ENCODE results near the gene CAD. TPM values are rescaled to one million over a fixed set of nuclear protein-coding genes. Genes with fewer than 3 reads are reported as not detected.

CAD gene
- total and polyA plus RNA-seq, 4 donors, result 6.9 to 29.7 (median 18.2) TPM

- 78 to 83% methylated on average over 3 of the region's 3 CpGs for WGBS, 2 donors
- Histone ChIP-seq H3K4me1 (ENCODE audit: control insufficient read depth in 1 of 2, insufficient read depth in 2 of 2, low read length in 2 of 2) (no peaks in the 10 kb centered on the region), H3K27ac (ENCODE audit: low read depth in 1 of 2, low read length in 2 of 2) (no peak overlapping the region), H3K4me3 (ENCODE audit: low read length in 2 of 2) (no peak overlapping the region), H3K36me3 (ENCODE audit: control insufficient read depth in 1 of 2, insufficient read depth in 2 of 2, low read length in 1 of 2) (no peaks in the 10 kb centered on the region), H3K27me3 (ENCODE audit: control insufficient read depth in 1 of 2, insufficient read depth in 2 of 2, low read length in 1 of 2) (no peaks in the 10 kb centered on the region), H3K9me3 (ENCODE audit: control insufficient read depth, low read length) (no peaks in the 10 kb centered on the region)
- intact Hi-C loops (cut with DNase I), result no loop called here
- DNase-seq (no peak), ATAC-seq (ENCODE audit: low FRiP score) (no peak)
Measured at GRCh38 chr2:27178469-27178868, 38.7 kb upstream of the CAD start.

DNA sequence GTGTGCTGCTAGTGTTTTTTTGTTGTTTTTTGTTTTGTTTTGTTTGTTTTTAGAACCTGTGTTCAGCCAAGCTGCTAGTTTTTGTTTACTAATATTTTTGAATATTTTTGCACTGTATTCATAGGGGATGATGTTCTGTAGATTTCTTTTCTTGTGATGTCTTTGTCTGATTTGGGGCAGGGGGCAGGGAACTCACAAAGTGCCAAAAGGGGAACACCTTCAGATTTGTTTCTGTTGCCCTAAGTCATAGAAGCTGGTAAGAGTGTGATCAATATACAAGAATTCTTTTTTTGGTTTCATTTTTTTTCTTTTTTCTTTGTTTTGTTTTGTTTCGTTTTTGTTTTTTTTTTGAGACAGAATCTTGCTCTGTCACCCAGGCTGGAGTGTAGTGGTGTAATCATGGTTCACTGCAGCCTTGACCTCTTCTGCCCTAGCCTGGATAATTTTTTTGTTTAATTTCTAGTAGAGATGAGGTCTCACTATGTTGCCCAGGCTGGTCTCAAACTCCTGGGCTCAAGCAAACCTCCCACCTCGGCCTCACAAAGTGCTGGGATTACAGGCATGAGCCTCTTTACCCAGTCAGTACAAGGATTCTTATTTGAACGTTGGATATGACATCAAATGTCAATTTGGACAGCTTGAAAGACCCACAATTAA, 37.7 kb upstream of the CAD start:
- Histone ChIP-seq H3K36me3 (ENCODE audit: control insufficient read depth in 1 of 2, insufficient read depth in 2 of 2, low read length in 1 of 2) (no peaks in the 10 kb centered on the region), H3K9me3 (ENCODE audit: control insufficient read depth, low read length) (no peaks in the 10 kb centered on the region), H3K4me3 (ENCODE audit: low read length in 2 of 2) (no peak overlapping the region), H3K4me1 (ENCODE audit: control insufficient read depth in 1 of 2, insufficient read depth in 2 of 2, low read length in 2 of 2) (no peaks in the 10 kb centered on the region), H3K27ac (ENCODE audit: low read depth in 1 of 2, low read length in 2 of 2) (no peak overlapping the region), H3K27me3 (ENCODE audit: control insufficient read depth in 1 of 2, insufficient read depth in 2 of 2, low read length in 1 of 2) (no peaks in the 10 kb centered on the region)
- DNase-seq (no peak), ATAC-seq (ENCODE audit: low FRiP score) (no peak)
- 48 to 55% methylated on average over 3 of the region's 3 CpGs for WGBS, 2 donors
- intact Hi-C loops (cut with DNase I), result no loop called here

DNA sequence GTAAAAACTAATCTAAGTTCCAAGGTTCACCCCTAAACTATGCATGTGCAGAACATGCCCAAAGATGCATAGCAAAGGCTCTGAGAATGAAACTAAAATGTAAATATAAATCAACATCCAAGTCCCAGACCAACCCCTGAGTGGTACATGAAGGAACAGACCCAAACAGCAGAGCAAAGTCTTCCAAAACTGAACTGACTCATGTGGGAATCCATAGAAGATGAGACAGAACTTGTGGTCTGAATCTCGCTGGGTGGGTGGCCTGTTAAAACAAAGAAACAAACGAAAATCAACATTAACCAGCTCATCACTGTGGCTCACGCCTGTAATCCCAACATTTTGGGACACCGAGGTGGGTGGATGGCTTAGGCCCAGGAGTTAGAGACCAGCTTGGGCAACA, 34.8 kb upstream of the CAD start:
- H3K4me1 ChIP-seq (ENCODE audit: control insufficient read depth in 1 of 2, insufficient read depth in 2 of 2, low read length in 2 of 2), result peaks cover 0 to 6% of the 10 kb centered on the region in 2 donors
- no peaks in the 10 kb centered on the region for H3K27me3 ChIP-seq (ENCODE audit: control insufficient read depth in 1 of 2, insufficient read depth in 2 of 2, low read length in 1 of 2)
- H3K36me3 ChIP-seq (ENCODE audit: control insufficient read depth in 1 of 2, insufficient read depth in 2 of 2, low read length in 1 of 2), result no peaks in the 10 kb centered on the region
- H3K9me3 ChIP-seq (ENCODE audit: control insufficient read depth, low read length), result no peaks in the 10 kb centered on the region
- intact Hi-C loops (cut with DNase I), result no loop called here
- WGBS, 2 donors, result 66 to 70% methylated on average over 4 of the region's 4 CpGs
- no peak overlapping the region for H3K4me3 ChIP-seq (ENCODE audit: low read length in 2 of 2)
- ATAC-seq (ENCODE audit: low FRiP score) (no peak), DNase-seq (no peak)
- no peak overlapping the region for H3K27ac ChIP-seq (ENCODE audit: low read depth in 1 of 2, low read length in 2 of 2)

- H3K36me3 ChIP-seq (ENCODE audit: control insufficient read depth in 1 of 2, insufficient read depth in 2 of 2, low read length in 1 of 2), result no peaks in the 10 kb centered on the region
- intact Hi-C loops (cut with DNase I), result no loop called here
- WGBS, 2 donors, result 81 to 82% methylated on average over 4 of the region's 4 CpGs
- H3K27me3 ChIP-seq (ENCODE audit: control insufficient read depth in 1 of 2, insufficient read depth in 2 of 2, low read length in 1 of 2), result no peaks in the 10 kb centered on the region
- ATAC-seq (ENCODE audit: low FRiP score), result peak; percentile 44
- no peaks in the 10 kb centered on the region for H3K9me3 ChIP-seq (ENCODE audit: control insufficient read depth, low read length)
- no peak overlapping the region for H3K27ac ChIP-seq (ENCODE audit: low read depth in 1 of 2, low read length in 2 of 2)
- DNase-seq, result no peak
- peaks cover 0 to 6% of the 10 kb centered on the region in 2 donors for H3K4me1 ChIP-seq (ENCODE audit: control insufficient read depth in 1 of 2, insufficient read depth in 2 of 2, low read length in 2 of 2)
- no peak overlapping the region for H3K4me3 ChIP-seq (ENCODE audit: low read length in 2 of 2)
Measured at GRCh38 chr2:27184115-27184514, 33.1 kb upstream of the CAD start.

- Histone ChIP-seq H3K36me3 (ENCODE audit: control insufficient read depth in 1 of 2, insufficient read depth in 2 of 2, low read length in 1 of 2) (no peaks in the 10 kb centered on the region), H3K4me1 (ENCODE audit: control insufficient read depth in 1 of 2, insufficient read depth in 2 of 2, low read length in 2 of 2) (peaks cover 0 to 6% of the 10 kb centered on the region in 2 donors), H3K4me3 (ENCODE audit: low read length in 2 of 2) (no peak overlapping the region), H3K27ac (ENCODE audit: low read depth in 1 of 2, low read length in 2 of 2) (peak overlapping the region; percentile 81 to 86), H3K9me3 (ENCODE audit: control insufficient read depth, low read length) (no peaks in the 10 kb centered on the region), H3K27me3 (ENCODE audit: control insufficient read depth in 1 of 2, insufficient read depth in 2 of 2, low read length in 1 of 2) (no peaks in the 10 kb centered on the region)
- intact Hi-C loops (cut with DNase I), result no loop called here
- no peak for DNase-seq
- WGBS, 2 donors, result 5 to 8% methylated on average over 6 of the region's 6 CpGs
- peak; percentile 86 for ATAC-seq (ENCODE audit: low FRiP score)
Measured at GRCh38 chr2:27185331-27186026, 31.7 kb upstream of the CAD start.

DNA sequence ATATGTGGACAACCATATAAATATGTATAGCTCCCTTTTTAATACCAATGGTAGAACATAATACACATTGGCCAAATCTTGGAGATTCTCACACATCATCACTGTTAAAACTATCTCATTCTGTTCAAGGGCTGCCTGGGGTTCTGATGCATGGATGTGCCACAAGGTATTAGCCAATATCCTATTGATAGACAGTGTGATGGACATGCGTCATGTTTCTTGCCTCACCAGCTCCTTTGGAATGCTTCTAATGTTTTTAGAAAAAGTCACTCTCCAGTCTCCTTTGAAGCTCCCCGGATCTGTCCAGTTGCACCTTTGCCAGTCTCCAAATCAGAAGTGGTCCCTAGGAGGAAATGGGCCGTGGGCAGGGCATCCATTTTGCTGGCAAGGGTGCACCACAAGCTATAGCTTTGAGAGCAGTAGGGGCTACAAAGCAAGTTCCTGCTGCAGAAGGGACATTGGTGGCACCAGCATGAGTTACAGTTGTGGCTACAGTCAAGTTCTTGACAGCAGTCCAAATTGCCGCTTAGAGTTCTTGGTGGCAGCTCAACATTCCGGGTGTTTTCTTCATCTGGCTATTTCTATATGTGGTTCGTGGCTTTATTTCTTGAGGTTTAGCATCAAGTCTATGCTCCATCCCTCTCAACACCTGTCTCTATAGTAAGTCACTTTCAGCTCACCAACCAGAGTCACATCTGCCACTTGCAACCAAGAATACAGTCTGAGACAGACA, 30.4 kb upstream of the CAD start:
- Histone ChIP-seq H3K9me3 (ENCODE audit: control insufficient read depth, low read length) (no peaks in the 10 kb centered on the region), H3K27me3 (ENCODE audit: control insufficient read depth in 1 of 2, insufficient read depth in 2 of 2, low read length in 1 of 2) (no peaks in the 10 kb centered on the region), H3K4me3 (ENCODE audit: low read length in 2 of 2) (no peak overlapping the region), H3K36me3 (ENCODE audit: control insufficient read depth in 1 of 2, insufficient read depth in 2 of 2, low read length in 1 of 2) (no peaks in the 10 kb centered on the region), H3K27ac (ENCODE audit: low read depth in 1 of 2, low read length in 2 of 2) (no peak overlapping the region), H3K4me1 (ENCODE audit: control insufficient read depth in 1 of 2, insufficient read depth in 2 of 2, low read length in 2 of 2) (peaks cover 0 to 6% of the 10 kb centered on the region in 2 donors)
- ATAC-seq (ENCODE audit: low FRiP score), result no peak
- WGBS, 2 donors, result 59% methylated on average over 6 of the region's 6 CpGs
- DNase-seq, result no peak
- intact Hi-C loops (cut with DNase I), result no loop called here

GRCh38 chr2:27189989-27190388, 27.2 kb upstream of the CAD start:
- Histone ChIP-seq H3K9me3 (ENCODE audit: control insufficient read depth, low read length) (no peaks in the 10 kb centered on the region), H3K4me1 (ENCODE audit: control insufficient read depth in 1 of 2, insufficient read depth in 2 of 2, low read length in 2 of 2) (peaks cover 0 to 3% of the 10 kb centered on the region in 2 donors), H3K4me3 (ENCODE audit: low read length in 2 of 2) (no peak overlapping the region), H3K27me3 (ENCODE audit: control insufficient read depth in 1 of 2, insufficient read depth in 2 of 2, low read length in 1 of 2) (no peaks in the 10 kb centered on the region), H3K27ac (ENCODE audit: low read depth in 1 of 2, low read length in 2 of 2) (no peak overlapping the region), H3K36me3 (ENCODE audit: control insufficient read depth in 1 of 2, insufficient read depth in 2 of 2, low read length in 1 of 2) (no peaks in the 10 kb centered on the region)
- ATAC-seq (ENCODE audit: low FRiP score), result no peak
- intact Hi-C loops (cut with DNase I), result loop anchor here (5.0 to 10.0 kb wide), 2 partner anchors 93 to 95 kb away; no protein-coding TSS in a partner anchor
- DNase-seq, result no peak
- 88 to 89% methylated on average over 8 of the region's 8 CpGs for WGBS, 2 donors

GRCh38 chr2:27191070-27191829, 25.9 kb upstream of the CAD start:
- Histone ChIP-seq H3K9me3 (ENCODE audit: control insufficient read depth, low read length) (no peaks in the 10 kb centered on the region), H3K4me3 (ENCODE audit: low read length in 2 of 2) (no peak overlapping the region), H3K36me3 (ENCODE audit: control insufficient read depth in 1 of 2, insufficient read depth in 2 of 2, low read length in 1 of 2) (no peaks in the 10 kb centered on the region), H3K4me1 (ENCODE audit: control insufficient read depth in 1 of 2, insufficient read depth in 2 of 2, low read length in 2 of 2) (no peaks in the 10 kb centered on the region), H3K27me3 (ENCODE audit: control insufficient read depth in 1 of 2, insufficient read depth in 2 of 2, low read length in 1 of 2) (no peaks in the 10 kb centered on the region), H3K27ac (ENCODE audit: low read depth in 1 of 2, low read length in 2 of 2) (no peak overlapping the region)
- intact Hi-C loops (cut with DNase I), result loop anchor here (5.0 to 10.0 kb wide), 2 partner anchors 94 to 96 kb away; no protein-coding TSS in a partner anchor
- ATAC-seq (ENCODE audit: low FRiP score) (peak; percentile 87), DNase-seq (no peak)
- 35 to 41% methylated on average over 8 of the region's 8 CpGs for WGBS, 2 donors
